K562 (cell line): Measurements from ENCODE around the gene NDOR1. TPM values are rescaled to one million over a fixed set of nuclear protein-coding genes. Genes with fewer than 3 reads are reported as not detected.

ENCODE experiments used
- ATF7 ChIP-seq: fragments of 450-650 bp; IDR thresholded peaks from 2 replicates; pipeline ENCODE4 v1.7.1; 2014; ENCODE audit warnings: mild to moderate bottlenecking, moderate library complexity
- BRCA1 ChIP-seq, 2 experiments: fragments of 450-650 bp in 1 of 2; sonication (generic) in 1 of 2; formaldehyde crosslinking in 1 of 2; IDR thresholded peaks; 2 replicates each; pipeline versions ENCODE4 v1.5.0 to v1.6.1; 2017 to 2020; ENCODE audit warnings: mild to moderate bottlenecking in 1 of 2, missing genetic modification reagents in 1 of 2
- CBX8 ChIP-seq: fragments of 200-600 bp; sonication (generic); IDR thresholded peaks from 2 replicates; pipeline ENCODE4 v1.6.1; 2012; ENCODE audit warnings: borderline replicate concordance, mixed run types, low read depth, mild to moderate bottlenecking, moderate library complexity, mixed read lengths, low read length, control low read depth, inconsistent platforms; ENCODE audit not compliant: poor library complexity, severe bottlenecking; ENCODE audit errors: extremely low read depth
- CCAR2 ChIP-seq: fragments of 200-400 bp; formaldehyde crosslinking; IDR thresholded peaks from 2 replicates; pipeline ENCODE4 v1.6.1; 2017; ENCODE audit warnings: mild to moderate bottlenecking, low read depth, low read length
- FOS ChIP-seq: IDR thresholded peaks from 3 replicates; pipeline ENCODE4 v1.6.1; 2011; ENCODE audit not compliant: insufficient read length; ENCODE audit errors: extremely low read depth
- GATA2 ChIP-seq: sonication (generic); formaldehyde crosslinking; IDR thresholded peaks from 2 replicates; pipeline ENCODE4 v1.4.0; 2020; ENCODE audit warnings: mild to moderate bottlenecking, missing genetic modification reagents
- HBP1 ChIP-seq: fragments of 450-650 bp; formaldehyde crosslinking; IDR thresholded peaks from 2 replicates; pipeline ENCODE4 v1.4.0; 2022; ENCODE audit warnings: missing genetic modification characterization
- JUNB ChIP-seq: fragments of 450-650 bp; formaldehyde crosslinking; conservative IDR thresholded peaks from 2 replicates; pipeline ENCODE4 v1.4.0; 2020; ENCODE audit warnings: mild to moderate bottlenecking
- KAT2B ChIP-seq: IDR thresholded peaks from one replicate; pipeline ENCODE4 v1.6.1; 2012; ENCODE audit warnings: low read depth, mild to moderate bottlenecking, control low read depth, inconsistent platforms, low read length, moderate library complexity
- PCBP1 ChIP-seq: fragments of 200-400 bp; formaldehyde crosslinking; IDR thresholded peaks from 2 replicates; pipeline ENCODE4 v1.6.1; 2018; ENCODE audit warnings: mild to moderate bottlenecking, low read depth, low read length; ENCODE audit not compliant: poor library complexity, severe bottlenecking
- PURB ChIP-seq: sonication (generic); formaldehyde crosslinking; IDR thresholded peaks from 2 replicates; pipeline ENCODE4 v1.9.0; 2021; ENCODE audit warnings: low read depth, mild to moderate bottlenecking, missing genetic modification reagents
- RBFOX2 ChIP-seq: fragments of 200-400 bp; formaldehyde crosslinking; IDR thresholded peaks from 2 replicates; pipeline ENCODE4 v1.6.1; 2017; ENCODE audit warnings: low read depth, mild to moderate bottlenecking, low read length, moderate library complexity
- RBM15 ChIP-seq: fragments of 200-400 bp; formaldehyde crosslinking; IDR thresholded peaks from 2 replicates; pipeline ENCODE4 v1.6.1; 2018; ENCODE audit warnings: mild to moderate bottlenecking, low read length, moderate library complexity; ENCODE audit not compliant: insufficient read depth
- TCF15 ChIP-seq: fragments of 250-450 bp; sonication (Bioruptor Pico); IDR thresholded peaks from 2 replicates; pipeline ENCODE4 v1.8.0; 2022; ENCODE audit warnings: moderate library complexity, mild to moderate bottlenecking, inconsistent platforms
- TFAM ChIP-seq: fragments of 250-450 bp; sonication (Bioruptor Pico); conservative IDR thresholded peaks from 2 replicates; pipeline ENCODE4 v1.5.0; 2021; ENCODE audit warnings: mild to moderate bottlenecking, moderate library complexity
- ZBTB26 ChIP-seq: fragments of 450-650 bp; formaldehyde crosslinking; IDR thresholded peaks from 2 replicates; pipeline ENCODE4 v1.4.0; 2022; ENCODE audit warnings: missing genetic modification characterization
- ZBTB49 ChIP-seq: sonication (generic); formaldehyde crosslinking; IDR thresholded peaks from 2 replicates; pipeline ENCODE4 v1.8.0; 2022; ENCODE audit warnings: missing genetic modification reagents, mild to moderate bottlenecking, borderline replicate concordance
- ZFX ChIP-seq: sonication (generic); formaldehyde crosslinking; IDR thresholded peaks from 2 replicates; pipeline ENCODE4 v1.8.0; 2022; ENCODE audit warnings: mild to moderate bottlenecking, missing genetic modification reagents, moderate library complexity
- ZNF146 ChIP-seq: IDR thresholded peaks from one replicate; pipeline ENCODE4 v1.6.1; 2018; ENCODE audit warnings: missing compliant biosample characterization; ENCODE audit not compliant: unreplicated experiment
- ZNF197 ChIP-seq: fragments of 200-800 bp; sonication (Bioruptor generic); IDR thresholded peaks from 2 replicates; pipeline ENCODE4 v1.6.1; 2016; ENCODE audit warnings: low read depth, missing genetic modification characterization, missing compliant biosample characterization
- ZNF282 ChIP-seq: sonication (generic); formaldehyde crosslinking; IDR thresholded peaks from 2 replicates; pipeline ENCODE4 v1.8.1; 2023; ENCODE audit warnings: missing genetic modification reagents
- ZNF316 ChIP-seq: fragments of 450-650 bp; IDR thresholded peaks from 2 replicates; pipeline ENCODE4 v1.6.1; 2016
- polyA plus RNA-seq, 8 experiments: library from polyadenylated mRNA; depleted of rRNA in 4 of 8; stranded (reverse) in 5 of 8; unstranded in 3 of 8; fragments of >200 nt; fragmentation: Nextera tagmentation in 2 of 8; fragmentation: Illumina TruSeq in 1 of 8; extraction: Ambion mirVana in 2 of 8; extraction: Trizol in 1 of 8; gene quantifications; 2 replicates each; pipeline versions ENCODE4 v1.2.1 to v1.2.3, GENCODE V29; 2011 to 2014; ENCODE audit warnings: inconsistent platforms in 1 of 8, missing spikeins in 1 of 8
- total RNA-seq, 7 experiments: library from RNA; depleted of rRNA in 6 of 7; stranded (reverse); fragments of >200 nt in 6 of 7; fragmentation: Illumina TruSeq in 2 of 7; extraction: Trizol in 2 of 7; gene quantifications; 2 replicates each; pipeline versions ENCODE4 v1.2.1 to v1.2.3, GENCODE V29; 2011 to 2021; ENCODE audit warnings: low replicate concordance in 1 of 7

NDOR1 gene
- total and polyA plus RNA-seq, 9 of the 15 experiments (the other 6 are each of a cell fraction or from before 2014, with no cell fraction given), result 0.06 to 36.9 (median 6.9) TPM

GRCh38 chr9:137240841-137241489 is 35.5 kb downstream of the NDOR1 start, which contains the start of gene TUBB4B (continued):
- TF ChIP-seq TFAM (CRISPR knock-in tag) (no peak), JUNB (CRISPR knock-in tag) (no peak), TCF15 (CRISPR knock-in tag) (no peak), ZBTB49 (CRISPR knock-in tag) (no peak), ZFX (CRISPR knock-in tag) (peak; percentile 30; the same call in 1 of the 2 replicates), PURB (CRISPR knock-in tag) (no peak), RBM15 (no peak), ATF7 (no peak; the same call in none of the 2 replicates), PCBP1 (peak; percentile 49), ZNF282 (CRISPR knock-in tag) (no peak), ZBTB26 (CRISPR knock-in tag) (peak; percentile 88), ZNF197 (CRISPR knock-in tag) (no peak), HBP1 (CRISPR knock-in tag) (peak; percentile 84; the same call in 1 of the 2 replicates), ZNF146 (no peak), CBX8 (no peak), KAT2B (no peak), CCAR2 (no peak), BRCA1 (IDR thresholded peaks at IDR 0.05) (no peak), BRCA1 (CRISPR knock-in tag; IDR thresholded peaks at IDR 0.05) (no peak), GATA2 (no peak), RBFOX2 (peak; percentile 98), FOS (peak; percentile 100), ZNF316 (no peak)
